ENCODE measurements around the gene SNX27.

DNA sequence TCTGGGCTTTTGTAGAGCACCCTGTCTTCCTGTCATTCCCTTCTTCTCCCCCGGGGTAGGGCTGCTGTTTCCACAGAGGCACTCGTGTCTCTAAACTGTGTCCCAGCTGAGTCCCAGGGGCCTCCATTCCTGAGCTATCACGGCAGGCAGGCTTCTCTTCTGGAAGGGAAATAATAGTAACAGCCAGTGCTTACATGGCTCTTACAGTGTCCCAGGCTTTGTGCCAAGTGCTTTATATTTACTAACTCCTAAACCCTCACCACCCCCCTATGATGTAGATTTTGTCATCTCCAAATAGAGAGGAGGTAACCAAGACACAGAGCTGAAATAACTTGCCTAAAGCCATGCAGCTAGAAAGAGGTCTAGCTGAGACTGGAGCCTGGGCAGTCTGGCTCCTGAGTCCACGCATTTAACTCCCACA is 106.2 kb downstream of the SNX27 start:
- TF ChIP-seq, protein P1, sequence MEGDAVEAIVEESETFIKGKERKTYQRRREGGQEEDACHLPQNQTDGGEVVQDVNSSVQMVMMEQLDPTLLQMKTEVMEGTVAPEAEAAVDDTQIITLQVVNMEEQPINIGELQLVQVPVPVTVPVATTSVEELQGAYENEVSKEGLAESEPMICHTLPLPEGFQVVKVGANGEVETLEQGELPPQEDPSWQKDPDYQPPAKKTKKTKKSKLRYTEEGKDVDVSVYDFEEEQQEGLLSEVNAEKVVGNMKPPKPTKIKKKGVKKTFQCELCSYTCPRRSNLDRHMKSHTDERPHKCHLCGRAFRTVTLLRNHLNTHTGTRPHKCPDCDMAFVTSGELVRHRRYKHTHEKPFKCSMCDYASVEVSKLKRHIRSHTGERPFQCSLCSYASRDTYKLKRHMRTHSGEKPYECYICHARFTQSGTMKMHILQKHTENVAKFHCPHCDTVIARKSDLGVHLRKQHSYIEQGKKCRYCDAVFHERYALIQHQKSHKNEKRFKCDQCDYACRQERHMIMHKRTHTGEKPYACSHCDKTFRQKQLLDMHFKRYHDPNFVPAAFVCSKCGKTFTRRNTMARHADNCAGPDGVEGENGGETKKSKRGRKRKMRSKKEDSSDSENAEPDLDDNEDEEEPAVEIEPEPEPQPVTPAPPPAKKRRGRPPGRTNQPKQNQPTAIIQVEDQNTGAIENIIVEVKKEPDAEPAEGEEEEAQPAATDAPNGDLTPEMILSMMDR (IDR thresholded peaks at IDR 0.05 in 4 of 5, conservative IDR thresholded peaks at IDR 0.05 in 1 of 5), result no peak
- no peak for TF ChIP-seq POLR2A (IDR thresholded peaks at IDR 0.05)

Data from gastrocnemius medialis (tissue), 4 donors.